H1 (cell line): ENCODE measurements around the gene PYGB. TPM values are rescaled to one million over a fixed set of nuclear protein-coding genes. Genes with fewer than 3 reads are reported as not detected.

Experiments
- CBX5 ChIP-seq: fragments of 300-800, 300-1000 bp; sonication (generic); IDR thresholded peaks from 2 replicates; pipeline ENCODE4 v1.7.1; 2016; ENCODE audit warnings: antibody characterized with exemption, low read length, low read depth
- CBX8 ChIP-seq: fragments of 300-800, 300-1000 bp; sonication (generic); IDR thresholded peaks from 2 replicates; pipeline ENCODE4 v1.7.1; 2016; ENCODE audit warnings: low read depth, low read length, borderline replicate concordance
- POLR2AphosphoS5 ChIP-seq: IDR thresholded peaks from 2 replicates; pipeline ENCODE4 v1.6.1; 2011; ENCODE audit warnings: low read depth, low read length
- RBBP5 ChIP-seq: IDR thresholded peaks from 2 replicates; pipeline ENCODE4 v1.7.1; 2012; ENCODE audit warnings: low read depth, mild to moderate bottlenecking, inconsistent platforms, low read length, moderate library complexity, borderline replicate concordance
- SAP30 ChIP-seq: fragments of 300-600 bp; sonication (generic); IDR thresholded peaks from 2 replicates; pipeline ENCODE4 v1.7.1; 2012; ENCODE audit warnings: low read length, moderate library complexity, mild to moderate bottlenecking, inconsistent platforms; ENCODE audit not compliant: insufficient read depth, insufficient replicate concordance
- SIX5 ChIP-seq: IDR thresholded peaks from 2 replicates; pipeline ENCODE4 v1.6.1; 2011; ENCODE audit warnings: mild to moderate bottlenecking, low read depth, low read length
- USF2 ChIP-seq: IDR thresholded peaks from 2 replicates; pipeline ENCODE4 v1.6.1; 2011; ENCODE audit warnings: low read length, improper control_type of control experiment
- polyA plus RNA-seq, 7 experiments: library from polyadenylated mRNA; depleted of rRNA in 3 of 7; stranded (reverse) in 5 of 7; unstranded in 2 of 7; fragments of >200 nt in 5 of 7; fragments of 200-250 nt in 2 of 7; gene quantifications; 1 replicate in 5 of 7; 2 replicates in 1 of 7; 4 replicates in 1 of 7; pipeline versions ENCODE4 v1.2.1 to v1.2.3, GENCODE V29; 2011 to 2013; ENCODE audit warnings: missing spikeins in 2 of 7, mixed read lengths in 2 of 7
- total RNA-seq: library from RNA; stranded (reverse); fragmentation: NEBNext Ultra II Directional; extraction: Animal tissue kit (Norgen Biotek cat#: 25700); gene quantifications from 2 replicates; pipeline ENCODE4 v1.2.1, GENCODE V29; 2021

Gene PYGB
- total and polyA plus RNA-seq, 2 of the 8 experiments (the other 6 are each of a cell fraction or from before 2014, with no cell fraction given): 26.6 to 56.0 TPM

GRCh38 chr20:25339608-25340007 is 91.7 kb downstream of the PYGB start (continued):
- TF ChIP-seq POLR2AphosphoS5: no peak
- no peak for TF ChIP-seq CBX8
- no peak for TF ChIP-seq USF2
- TF ChIP-seq SIX5: no peak
- no peak for TF ChIP-seq RBBP5
- TF ChIP-seq SAP30: no peak
- TF ChIP-seq CBX5: no peak
- TF ChIP-seq, all 59 proteins: peak for 0
